ENCODE measurements around the gene NUBPL. TPM values are rescaled to one million over a fixed set of nuclear protein-coding genes. Genes with fewer than 3 reads are reported as not detected.

Gene NUBPL
- total and polyA plus RNA-seq, 2 donors from 2014 or later: 11.2 to 16.2 TPM

- intact Hi-C loops (cut with DNase I): no loop called here
- Histone ChIP-seq H3K9ac (ENCODE audit: low read length in 3 of 3) (no peak overlapping the region), H3K4me3 (ENCODE audit: low read length in 3 of 3) (no peak overlapping the region), H3K4me1 (ENCODE audit: control insufficient read depth in 2 of 3, insufficient read depth in 2 of 3, low read depth in 1 of 3, low read length in 3 of 3) (no peaks in the 10 kb centered on the region), H3K27me3 (ENCODE audit: control insufficient read depth, insufficient read depth, low read length) (no peaks in the 10 kb centered on the region), H3K36me3 (ENCODE audit: control insufficient read depth in 2 of 3, insufficient read depth in 3 of 3, low read length in 3 of 3) (no peaks in the 10 kb centered on the region), H3K9me3 (ENCODE audit: control insufficient read depth in 2 of 3, insufficient read depth in 1 of 3, low read length in 3 of 3) (no peaks in the 10 kb centered on the region), H3K27ac (ENCODE audit: low read depth in 2 of 2, low read length in 2 of 2) (no peak overlapping the region)
- no peak for TF ChIP-seq CTCF (IDR thresholded peaks at IDR 0.05; ENCODE audit: borderline replicate concordance, extremely low read depth, insufficient read depth)
- no peak for FAIRE-seq
- no peak for DNase-seq
Measured at GRCh38 chr14:31682768-31683167, 121.6 kb downstream of the NUBPL start.

- no peak for TF ChIP-seq CTCF (IDR thresholded peaks at IDR 0.05; ENCODE audit: borderline replicate concordance, extremely low read depth, insufficient read depth)
- no peak for DNase-seq
- Histone ChIP-seq H3K36me3 (ENCODE audit: control insufficient read depth in 2 of 3, insufficient read depth in 3 of 3, low read length in 3 of 3) (no peaks in the 10 kb centered on the region), H3K4me1 (ENCODE audit: control insufficient read depth in 2 of 3, insufficient read depth in 2 of 3, low read depth in 1 of 3, low read length in 3 of 3) (no peaks in the 10 kb centered on the region), H3K9me3 (ENCODE audit: control insufficient read depth in 2 of 3, insufficient read depth in 1 of 3, low read length in 3 of 3) (no peaks in the 10 kb centered on the region), H3K27ac (ENCODE audit: low read depth in 2 of 2, low read length in 2 of 2) (no peak overlapping the region), H3K9ac (ENCODE audit: low read length in 3 of 3) (no peak overlapping the region), H3K27me3 (ENCODE audit: control insufficient read depth, insufficient read depth, low read length) (no peaks in the 10 kb centered on the region), H3K4me3 (ENCODE audit: low read length in 3 of 3) (no peak overlapping the region)
- FAIRE-seq: no peak
- intact Hi-C loops (cut with DNase I): no loop called here
Measured at GRCh38 chr14:31687726-31688125, 126.5 kb downstream of the NUBPL start.

- intact Hi-C loops (cut with DNase I): no loop called here
- H3K4me1 ChIP-seq (ENCODE audit: control insufficient read depth in 2 of 3, insufficient read depth in 2 of 3, low read depth in 1 of 3, low read length in 3 of 3): no peaks in the 10 kb centered on the region
- no peak for FAIRE-seq
Measured at GRCh38 chr14:31690056-31690455, 128.9 kb downstream of the NUBPL start.

More at GRCh38 chr14:31690056-31690455, 128.9 kb downstream of the NUBPL start:
- Histone ChIP-seq H3K9me3 (ENCODE audit: control insufficient read depth in 2 of 3, insufficient read depth in 1 of 3, low read length in 3 of 3) (no peaks in the 10 kb centered on the region), H3K4me3 (ENCODE audit: low read length in 3 of 3) (no peak overlapping the region), H3K36me3 (ENCODE audit: control insufficient read depth in 2 of 3, insufficient read depth in 3 of 3, low read length in 3 of 3) (no peaks in the 10 kb centered on the region), H3K27me3 (ENCODE audit: control insufficient read depth, insufficient read depth, low read length) (no peaks in the 10 kb centered on the region), H3K9ac (ENCODE audit: low read length in 3 of 3) (no peak overlapping the region), H3K27ac (ENCODE audit: low read depth in 2 of 2, low read length in 2 of 2) (no peak overlapping the region)
- no peak for DNase-seq
- no peak for TF ChIP-seq CTCF (IDR thresholded peaks at IDR 0.05; ENCODE audit: borderline replicate concordance, extremely low read depth, insufficient read depth)

All from kidney (tissue), 14 donors.